ENCODE measurements around the gene GGA2.
A peak's percentile ranks its signal among the peaks of the same experiment; 100 is the strongest.
"Not testable (repeated sequence)": the region's sequence is repeated elsewhere in the genome, so short reads cannot be mapped to it uniquely, and the experiment has no call there.

The GGA2 gene

GRCh38 chr16:23452221-23452571 is 58.1 kb downstream of the GGA2 start:
- H3K27ac Mint-ChIP-seq: peak overlapping the region; percentile 86
- H3K27me3 Mint-ChIP-seq (ENCODE audit: low read depth): no peaks in the 10 kb centered on the region
- peaks cover 2% of the 10 kb centered on the region for H3K36me3 Mint-ChIP-seq (ENCODE audit: low read depth)
- peaks cover 19% of the 10 kb centered on the region for H3K4me1 Mint-ChIP-seq (ENCODE audit: low read depth)
- H3K4me3 Mint-ChIP-seq: peak overlapping the region; percentile 90
- no peaks in the 10 kb centered on the region for H3K9me3 Mint-ChIP-seq

- Mint-ChIP-seq H3K36me3 (ENCODE audit: low read depth) (peaks cover 6% of the 10 kb centered on the region), H3K4me3 (no peak overlapping the region), H3K27me3 (ENCODE audit: low read depth) (no peaks in the 10 kb centered on the region), H3K27ac (no peak overlapping the region), H3K9me3 (no peaks in the 10 kb centered on the region), H3K4me1 (ENCODE audit: low read depth) (peaks cover 21% of the 10 kb centered on the region)
These were observed 61.9 kb downstream of the GGA2 start for GRCh38 chr16:23448392-23448791.

DNA sequence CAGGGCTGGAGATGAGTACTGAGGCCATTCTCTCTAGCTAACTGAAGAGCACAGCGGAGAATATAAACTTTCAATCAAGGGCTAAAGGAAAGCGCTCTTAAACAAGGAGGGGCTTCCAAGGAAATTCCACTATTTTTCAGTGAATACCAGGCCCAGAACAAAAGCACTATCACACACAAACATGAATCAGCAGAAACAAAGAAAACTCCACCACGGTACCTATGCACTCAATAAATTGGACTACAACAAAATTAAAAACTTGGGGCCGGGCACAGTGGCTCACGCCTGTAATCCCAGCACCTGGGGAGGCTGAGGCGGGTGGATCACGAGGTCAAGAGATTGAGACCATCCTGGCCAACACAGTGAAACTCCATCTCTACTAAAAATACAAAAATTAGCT is 72.8 kb downstream of the GGA2 start:
- peaks cover 22% of the 10 kb centered on the region for H3K36me3 Mint-ChIP-seq (ENCODE audit: low read depth)

GRCh38 chr16:23436951-23437350 is 73.3 kb downstream of the GGA2 start:
- no peaks in the 10 kb centered on the region for H3K27me3 Mint-ChIP-seq (ENCODE audit: low read depth)
- no peaks in the 10 kb centered on the region for H3K4me1 Mint-ChIP-seq (ENCODE audit: low read depth)
- no peaks in the 10 kb centered on the region for H3K9me3 Mint-ChIP-seq
- peaks cover 22% of the 10 kb centered on the region for H3K36me3 Mint-ChIP-seq (ENCODE audit: low read depth)
- no peak overlapping the region for H3K4me3 Mint-ChIP-seq
- no peak overlapping the region for H3K27ac Mint-ChIP-seq

More for the DNA sequence above, 72.8 kb downstream of the GGA2 start:
- H3K4me1 Mint-ChIP-seq (ENCODE audit: low read depth); H3K27ac Mint-ChIP-seq; H3K27me3 Mint-ChIP-seq (ENCODE audit: low read depth); H3K9me3 Mint-ChIP-seq; H3K4me3 Mint-ChIP-seq: not testable (repeated sequence)

DNA sequence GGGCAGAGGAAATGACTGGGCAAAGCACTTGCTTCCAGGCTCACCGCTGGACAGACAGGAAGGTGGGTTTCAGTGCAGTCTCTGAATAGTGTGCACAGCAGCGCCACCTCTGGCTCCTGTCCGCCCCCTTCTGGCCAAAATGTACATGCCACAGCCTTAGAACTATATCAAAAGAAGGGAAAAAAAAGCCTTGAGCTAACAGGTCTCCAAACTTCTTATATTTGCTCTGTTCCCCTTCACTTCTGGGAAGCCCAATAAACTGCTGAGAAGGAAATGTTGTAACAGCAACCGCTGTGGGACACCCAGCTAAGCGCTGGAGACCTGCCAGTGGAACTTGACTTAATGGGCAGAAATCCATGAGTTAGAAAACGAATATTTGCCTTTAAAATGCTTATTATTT is 74.8 kb downstream of the GGA2 start:
- Mint-ChIP-seq H3K27ac (no peak overlapping the region), H3K36me3 (ENCODE audit: low read depth) (peaks cover 20% of the 10 kb centered on the region), H3K4me3 (no peak overlapping the region), H3K27me3 (ENCODE audit: low read depth) (no peaks in the 10 kb centered on the region), H3K9me3 (no peaks in the 10 kb centered on the region), H3K4me1 (ENCODE audit: low read depth) (no peaks in the 10 kb centered on the region)

GRCh38 chr16:23434380-23434779 is 75.9 kb downstream of the GGA2 start:
- no peaks in the 10 kb centered on the region for H3K4me1 Mint-ChIP-seq (ENCODE audit: low read depth)
- H3K4me3 Mint-ChIP-seq: no peak overlapping the region
- H3K9me3 Mint-ChIP-seq: no peaks in the 10 kb centered on the region
- no peak overlapping the region for H3K27ac Mint-ChIP-seq
- peaks cover 16% of the 10 kb centered on the region for H3K36me3 Mint-ChIP-seq (ENCODE audit: low read depth)
- H3K27me3 Mint-ChIP-seq (ENCODE audit: low read depth): no peaks in the 10 kb centered on the region

- H3K9me3 Mint-ChIP-seq: no peaks in the 10 kb centered on the region
- H3K27me3 Mint-ChIP-seq (ENCODE audit: low read depth): no peaks in the 10 kb centered on the region
- no peak overlapping the region for H3K27ac Mint-ChIP-seq
- no peak overlapping the region for H3K4me3 Mint-ChIP-seq
- H3K36me3 Mint-ChIP-seq (ENCODE audit: low read depth): peaks cover 14% of the 10 kb centered on the region
- no peaks in the 10 kb centered on the region for H3K4me1 Mint-ChIP-seq (ENCODE audit: low read depth)
These were observed 76.9 kb downstream of the GGA2 start for GRCh38 chr16:23433261-23433920.

DNA sequence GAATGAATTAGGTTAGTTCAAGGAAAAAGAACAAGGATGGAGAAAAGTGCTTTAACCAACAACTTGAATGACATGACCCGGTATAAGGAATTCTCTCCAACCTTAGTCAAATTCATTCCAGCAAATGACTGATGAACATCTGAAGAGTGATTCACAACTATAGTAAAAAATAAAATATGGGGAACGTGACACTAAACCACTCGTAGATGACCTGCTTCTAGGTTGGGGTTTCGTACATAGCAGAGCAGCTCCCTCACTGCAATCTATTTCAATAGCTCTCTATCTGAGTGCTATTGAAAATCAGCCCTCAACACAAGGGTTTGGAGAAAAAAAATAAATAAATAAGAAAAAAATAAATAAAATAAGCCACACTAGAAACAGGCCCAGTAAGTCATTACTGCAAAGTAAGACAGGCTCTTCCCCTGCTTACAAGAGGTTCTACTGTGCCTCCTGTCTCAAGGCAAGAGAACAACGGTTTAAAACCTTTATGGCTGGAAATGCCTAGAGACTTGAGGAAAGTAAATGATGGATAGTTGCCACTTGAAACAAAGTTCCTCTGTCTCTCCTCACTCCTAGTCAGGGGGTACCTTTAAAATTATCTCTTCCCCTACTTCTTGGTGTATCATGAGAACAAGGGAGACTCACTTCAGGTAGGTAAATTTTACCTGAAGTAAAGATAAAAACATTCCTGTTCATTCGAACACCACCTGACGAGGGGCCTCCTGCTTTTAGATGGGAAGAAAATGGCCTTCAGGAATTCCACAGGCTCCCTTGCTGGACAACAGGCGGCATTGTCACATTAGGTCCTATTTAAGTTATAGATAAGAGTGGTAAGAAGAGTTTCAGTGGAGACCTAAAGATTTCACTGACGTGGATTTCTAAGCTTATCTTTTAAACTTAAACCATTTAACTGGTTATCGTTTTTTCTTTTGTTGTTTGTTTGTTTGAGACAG is 77.8 kb downstream of the GGA2 start:
- Mint-ChIP-seq H3K4me1 (ENCODE audit: low read depth) (no peaks in the 10 kb centered on the region), H3K4me3 (no peak overlapping the region), H3K27me3 (ENCODE audit: low read depth) (no peaks in the 10 kb centered on the region), H3K9me3 (no peaks in the 10 kb centered on the region), H3K36me3 (ENCODE audit: low read depth) (peaks cover 17% of the 10 kb centered on the region), H3K27ac (no peak overlapping the region)

DNA sequence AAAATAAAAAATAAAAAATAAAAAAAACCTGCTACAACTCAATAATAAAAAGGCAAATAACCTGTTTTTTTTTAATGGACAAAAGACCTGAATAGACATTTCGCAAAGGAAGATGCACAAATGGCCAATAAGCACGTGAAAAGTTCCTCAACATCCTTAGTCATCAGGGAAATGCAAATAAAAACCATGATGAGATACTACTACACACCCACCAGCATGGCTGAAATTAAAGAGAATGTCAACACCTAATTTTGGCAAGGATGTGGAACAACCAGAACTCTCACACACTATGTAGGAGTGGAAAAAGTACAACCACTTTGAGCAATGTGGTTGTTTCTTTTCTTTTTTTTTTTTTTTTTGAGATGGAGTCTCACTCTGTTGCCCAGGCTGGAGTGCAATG is 81.9 kb downstream of the GGA2 start:
- peaks cover 19% of the 10 kb centered on the region for H3K36me3 Mint-ChIP-seq (ENCODE audit: low read depth)
- no peaks in the 10 kb centered on the region for H3K27me3 Mint-ChIP-seq (ENCODE audit: low read depth)
- H3K4me3 Mint-ChIP-seq: no peak overlapping the region
- no peak overlapping the region for H3K27ac Mint-ChIP-seq
- no peaks in the 10 kb centered on the region for H3K9me3 Mint-ChIP-seq
- peaks cover 1% of the 10 kb centered on the region for H3K4me1 Mint-ChIP-seq (ENCODE audit: low read depth)

GRCh38 chr16:23424292-23424958 is 85.9 kb downstream of the GGA2 start:
- peaks cover 15% of the 10 kb centered on the region for H3K36me3 Mint-ChIP-seq (ENCODE audit: low read depth)
- no peaks in the 10 kb centered on the region for H3K27me3 Mint-ChIP-seq (ENCODE audit: low read depth)
- no peak overlapping the region for H3K4me3 Mint-ChIP-seq

GRCh38 chr16:23423496-23424049 is 86.7 kb downstream of the GGA2 start:
- Mint-ChIP-seq H3K27ac (no peak overlapping the region), H3K27me3 (ENCODE audit: low read depth) (no peaks in the 10 kb centered on the region)

More at GRCh38 chr16:23424292-23424958, 85.9 kb downstream of the GGA2 start:
- H3K4me1 Mint-ChIP-seq (ENCODE audit: low read depth): peaks cover 1% of the 10 kb centered on the region
- no peak overlapping the region for H3K27ac Mint-ChIP-seq
- no peaks in the 10 kb centered on the region for H3K9me3 Mint-ChIP-seq

DNA sequence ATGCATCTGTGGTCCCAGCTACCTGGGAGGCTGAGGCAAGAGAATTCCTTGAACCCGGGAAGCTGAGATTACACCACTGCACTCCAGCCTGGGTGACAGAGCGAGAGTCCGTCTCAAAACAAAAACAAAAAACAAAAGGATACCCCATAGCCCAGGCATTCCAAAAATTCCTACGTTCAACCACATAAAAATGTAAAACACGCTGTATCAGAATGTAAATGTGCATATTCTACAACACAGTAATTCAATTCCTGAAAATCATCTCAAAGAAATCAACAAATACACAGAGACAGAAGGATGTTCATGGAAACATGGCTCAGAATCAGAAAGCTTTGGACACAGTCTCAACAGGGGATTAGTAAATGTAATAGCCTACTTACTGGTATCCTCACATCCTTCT is 90.3 kb downstream of the GGA2 start:
- Mint-ChIP-seq H3K9me3 (no peaks in the 10 kb centered on the region), H3K4me3 (no peak overlapping the region), H3K27me3 (ENCODE audit: low read depth) (no peaks in the 10 kb centered on the region), H3K27ac (no peak overlapping the region), H3K4me1 (ENCODE audit: low read depth) (peaks cover 1% of the 10 kb centered on the region), H3K36me3 (ENCODE audit: low read depth) (peaks cover 9% of the 10 kb centered on the region)

More at GRCh38 chr16:23423496-23424049, 86.7 kb downstream of the GGA2 start:
- Mint-ChIP-seq H3K4me1 (ENCODE audit: low read depth) (peaks cover 1% of the 10 kb centered on the region), H3K9me3 (no peaks in the 10 kb centered on the region), H3K4me3 (no peak overlapping the region), H3K36me3 (ENCODE audit: low read depth) (peaks cover 13% of the 10 kb centered on the region)

DNA sequence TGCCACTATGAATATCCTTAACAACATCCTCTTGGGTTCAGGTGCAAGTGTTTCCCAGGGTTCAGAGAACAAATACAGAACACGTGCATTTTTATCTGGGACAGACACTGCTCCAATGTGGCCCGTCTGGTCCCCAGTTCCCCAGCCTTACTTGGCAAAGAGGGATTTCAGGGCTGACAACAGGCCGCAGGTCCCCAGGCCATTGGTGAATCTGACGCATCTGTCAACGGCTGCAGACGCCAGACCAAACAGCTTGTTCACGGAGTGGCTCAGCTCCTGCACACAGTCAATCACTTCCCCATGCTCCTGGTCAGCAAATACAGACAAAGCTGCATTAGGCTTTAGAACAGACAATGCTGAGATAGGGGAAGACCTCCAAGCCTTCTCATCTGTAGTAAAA is 93.5 kb downstream of the GGA2 start:
- Mint-ChIP-seq H3K27ac (no peak overlapping the region), H3K36me3 (ENCODE audit: low read depth) (peaks cover 13% of the 10 kb centered on the region), H3K9me3 (no peaks in the 10 kb centered on the region), H3K4me1 (ENCODE audit: low read depth) (no peaks in the 10 kb centered on the region), H3K27me3 (ENCODE audit: low read depth) (no peaks in the 10 kb centered on the region), H3K4me3 (no peak overlapping the region)

DNA sequence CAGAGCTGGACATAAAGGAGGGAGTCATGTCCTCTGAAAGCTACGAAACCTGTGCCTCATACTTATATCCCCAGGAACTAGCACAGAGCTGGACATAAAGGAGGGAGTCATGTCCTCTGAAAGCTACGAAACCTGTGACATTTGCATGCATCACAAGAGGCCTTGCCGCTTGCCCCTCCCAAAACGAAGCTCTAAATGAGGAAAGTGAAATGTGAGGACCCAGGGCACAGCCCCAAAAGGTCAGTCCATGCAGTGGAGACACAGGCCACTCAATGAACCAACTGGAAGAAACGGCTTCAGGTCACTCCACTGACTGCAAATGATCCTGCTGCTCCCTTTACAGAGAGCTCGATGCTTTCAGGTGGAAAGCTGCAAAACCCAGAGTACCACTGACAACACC is 95.6 kb downstream of the GGA2 start:
- H3K27me3 Mint-ChIP-seq (ENCODE audit: low read depth): no peaks in the 10 kb centered on the region
- H3K36me3 Mint-ChIP-seq (ENCODE audit: low read depth): peaks cover 20% of the 10 kb centered on the region
- H3K27ac Mint-ChIP-seq: no peak overlapping the region
- no peaks in the 10 kb centered on the region for H3K4me1 Mint-ChIP-seq (ENCODE audit: low read depth)
- no peaks in the 10 kb centered on the region for H3K9me3 Mint-ChIP-seq
- no peak overlapping the region for H3K4me3 Mint-ChIP-seq

Measured in T-helper 1 cell treated with Interleukin-12 subunit alpha and Interleukin-12 subunit beta and Interleukin-4 antibody, amounts not matched to agents 30 μg/mL and 1 μg/mL, for 36 hours (primary cell).